Muscle of arm (tissue), 12 donors: Measurements from ENCODE around the gene JAG1. TPM values are rescaled to one million over a fixed set of nuclear protein-coding genes. Genes with fewer than 3 reads are reported as not detected.

Experiments used
- DNase-seq: peaks from one replicate; pipeline ENCODE4 v3.0.0-alpha.2; 2013
- polyA plus RNA-seq, 12 donors: library from polyadenylated mRNA; unstranded; fragments of 120-200 nt; gene quantifications; one replicate each; pipeline ENCODE4 v1.2.1, GENCODE V29; 2013; ENCODE audit not compliant: insufficient read length in 12 of 12

The JAG1 gene
- polyA plus RNA-seq, 12 donors = 26.4 to 72.9 (median 35.1) TPM; not detected in 1

DNA sequence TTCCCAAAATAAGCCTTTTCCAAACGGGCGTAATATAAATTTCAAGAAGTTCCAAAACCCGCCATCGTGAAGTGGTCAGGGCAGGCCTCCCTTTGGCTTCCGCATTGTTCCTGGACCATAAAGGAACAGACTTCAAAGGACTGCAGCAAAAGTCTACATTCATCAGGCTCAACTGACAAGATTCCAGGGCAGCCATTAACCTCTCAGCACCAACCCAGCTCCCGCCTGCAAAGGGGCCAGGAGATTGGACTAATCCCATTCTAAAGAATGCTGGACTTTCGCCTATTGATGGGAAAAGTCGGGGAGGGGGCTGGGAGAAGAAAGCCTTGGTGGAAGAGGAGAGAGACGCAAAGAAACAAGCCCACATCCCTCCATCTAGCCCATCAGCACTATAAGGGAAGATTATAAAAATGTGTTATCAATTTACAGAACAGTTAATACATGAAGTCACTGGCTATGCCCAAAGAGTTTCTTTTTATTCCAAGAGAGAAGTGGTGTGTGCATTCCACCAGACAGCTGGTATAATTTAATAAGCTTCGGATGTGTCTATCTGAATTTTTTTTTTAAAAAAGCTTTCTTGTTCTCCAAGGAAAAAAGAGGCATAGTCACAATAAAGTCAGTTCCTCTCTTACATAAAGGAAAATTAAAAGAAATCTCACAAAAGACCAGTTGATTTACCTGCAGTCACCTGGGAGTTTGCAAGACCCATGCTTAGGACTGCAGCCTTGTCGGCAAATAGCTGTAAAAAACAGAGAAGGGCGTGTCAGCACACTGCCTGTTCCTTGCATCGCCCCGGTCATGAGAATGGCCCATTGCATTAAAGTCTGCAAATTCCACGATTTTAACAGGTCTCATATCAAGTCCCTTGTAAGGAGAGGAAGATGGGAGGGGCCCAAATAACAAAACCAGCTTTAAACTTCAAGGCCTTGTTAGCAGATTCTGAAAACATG lies 17.8 kb downstream of the JAG1 start:
- DNase-seq = no peak

DNA sequence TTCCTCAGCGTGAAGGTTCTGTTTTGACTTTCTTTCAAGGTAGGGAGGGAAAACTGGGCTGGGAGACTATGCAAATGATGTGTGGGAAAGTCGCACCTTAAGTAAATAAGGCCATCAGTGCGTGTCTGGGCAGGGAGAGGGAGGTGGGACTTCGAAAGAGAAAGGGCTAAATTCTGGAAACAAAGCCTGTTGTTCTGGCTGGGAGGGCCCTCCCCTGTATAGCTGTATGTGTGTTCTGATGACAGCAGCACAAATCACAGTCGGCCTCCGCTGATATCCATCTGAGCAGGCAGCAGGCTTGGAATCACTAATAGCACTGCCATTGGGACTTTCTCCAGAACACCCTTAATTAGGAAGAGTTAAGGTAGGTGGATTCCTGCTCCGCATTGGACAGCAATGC lies 19.2 kb downstream of the JAG1 start:
- DNase-seq = no peak

DNA sequence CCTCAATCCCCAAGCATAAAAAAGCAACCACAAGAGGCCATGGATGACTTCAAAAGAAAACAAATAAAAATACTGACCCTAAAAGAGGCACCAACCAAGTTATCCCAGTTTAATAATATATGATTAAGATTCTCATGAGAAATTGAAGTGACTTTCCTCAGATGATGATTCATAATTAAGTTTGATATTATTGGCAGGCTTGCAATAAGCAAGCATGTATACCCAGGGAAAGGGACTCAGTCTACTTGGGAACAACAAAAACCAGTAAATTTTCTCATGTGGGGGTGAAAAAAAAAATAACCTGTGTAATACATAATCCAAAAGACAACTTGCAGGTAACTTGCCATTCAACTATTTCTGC lies 19.6 kb downstream of the JAG1 start:
- DNase-seq = no peak

DNA sequence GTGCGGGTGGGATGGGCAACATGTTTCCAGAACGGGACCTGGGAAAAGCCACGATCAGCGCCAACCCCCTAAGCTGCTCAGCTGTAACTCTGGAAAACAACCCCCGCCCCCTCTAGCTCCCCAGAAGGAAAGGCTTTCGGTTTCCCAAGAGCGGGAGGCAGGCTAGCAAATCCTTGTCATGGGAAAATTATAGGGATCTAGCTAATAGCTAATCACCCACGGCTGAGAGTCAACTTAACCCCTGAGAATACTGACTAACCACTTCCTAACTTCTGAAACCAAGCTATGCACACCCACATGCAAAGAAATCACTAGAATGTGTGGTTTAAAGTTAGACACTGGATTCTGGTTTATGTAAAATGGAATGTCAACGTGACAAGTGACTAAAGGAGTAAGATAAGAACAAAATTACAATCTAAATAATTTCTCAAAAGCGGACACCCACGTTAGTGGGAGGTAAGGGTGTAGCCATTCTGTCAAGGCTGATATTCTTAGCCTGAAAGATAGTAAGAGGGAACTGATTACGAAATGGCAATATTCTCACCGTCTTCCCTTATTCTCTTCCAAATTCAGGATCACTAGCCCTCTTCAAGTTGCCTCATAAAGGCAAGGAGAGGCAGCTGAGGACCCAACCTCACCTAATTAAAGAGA lies 20.1 kb downstream of the JAG1 start:
- DNase-seq = no peak

DNA sequence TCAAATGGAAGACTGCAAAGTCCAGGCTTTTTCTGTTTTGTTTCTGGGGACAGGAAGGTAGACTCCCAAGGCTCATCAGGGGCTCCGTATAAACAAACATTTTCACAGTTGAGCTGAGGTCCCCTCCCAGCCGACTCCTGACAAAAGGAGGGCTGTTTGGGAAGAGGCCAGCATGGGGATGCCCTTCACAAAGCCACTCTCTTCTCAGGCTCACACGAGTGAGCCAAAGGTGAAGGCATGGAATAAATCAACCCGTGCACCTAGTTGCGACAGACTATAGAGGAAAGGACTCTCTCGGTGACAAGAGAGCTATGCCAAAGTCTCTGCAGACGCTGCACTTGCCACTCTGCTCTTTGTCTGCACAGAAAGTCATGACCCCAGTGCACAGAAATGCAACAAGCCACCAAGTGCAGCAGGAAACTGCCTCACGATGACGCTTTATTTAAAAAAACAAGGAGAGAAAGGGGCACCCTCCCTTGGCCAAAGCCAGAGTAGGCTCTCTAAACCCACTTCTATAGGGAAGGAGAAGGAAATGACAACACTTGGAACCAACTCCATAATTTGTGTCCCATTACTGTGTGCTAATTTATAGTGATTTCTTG lies 21.0 kb downstream of the JAG1 start:
- no peak for DNase-seq

DNA sequence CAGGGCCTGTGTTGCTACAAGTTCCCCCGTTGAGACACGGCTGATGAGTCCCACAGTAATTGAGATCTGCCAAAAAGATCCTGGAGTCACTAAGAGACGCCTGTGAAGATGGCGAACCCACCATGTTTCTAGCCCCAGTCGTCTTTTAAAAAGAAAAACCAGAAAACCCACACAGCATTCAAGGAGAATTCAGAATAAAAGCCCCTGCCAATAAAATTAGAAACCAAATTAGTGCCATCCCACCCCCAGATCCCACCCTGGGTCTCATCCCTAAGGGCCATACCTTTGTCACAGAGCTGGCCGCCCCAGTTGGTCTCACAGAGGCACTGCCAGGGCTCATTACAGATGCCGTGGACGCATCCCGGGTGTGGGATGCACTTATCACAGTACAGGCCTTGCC lies 21.6 kb downstream of the JAG1 start:
- DNase-seq = no peak

DNA sequence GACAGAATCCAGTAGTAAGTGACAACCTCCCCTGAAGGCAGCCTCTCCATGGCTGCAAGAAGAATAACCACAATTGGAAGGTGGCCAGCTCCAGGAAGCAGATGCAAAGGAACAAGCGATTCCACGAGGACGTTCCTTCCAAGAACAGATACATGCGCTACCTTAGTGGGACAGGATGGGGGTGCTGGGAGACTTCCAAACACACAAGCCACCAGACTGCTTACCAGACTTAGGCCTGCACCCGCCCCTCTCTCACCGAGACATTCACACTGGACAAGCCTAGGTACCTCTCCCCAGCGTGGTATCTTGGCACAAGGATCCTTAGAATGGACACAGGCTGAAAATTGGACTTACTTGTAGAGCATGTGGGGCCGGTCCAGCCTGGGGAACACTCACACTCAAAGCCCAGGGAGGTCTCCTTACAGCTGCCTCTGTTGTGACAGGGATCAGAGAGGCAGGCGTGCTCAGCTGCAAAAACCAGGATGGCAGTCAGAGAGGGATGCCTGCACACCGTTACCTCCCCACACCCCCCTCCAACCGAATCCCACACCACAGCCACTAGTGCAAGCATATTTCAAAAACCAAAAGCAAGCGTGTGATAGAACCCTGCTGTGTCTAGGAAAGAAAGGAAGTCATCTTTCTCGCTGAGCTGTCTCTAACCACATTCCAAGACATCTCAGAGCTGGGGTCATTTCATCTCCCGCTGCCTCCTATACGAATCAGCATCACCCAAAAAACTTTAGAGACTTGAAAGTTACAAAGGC lies 22.4 kb downstream of the JAG1 start:
- DNase-seq = no peak

DNA sequence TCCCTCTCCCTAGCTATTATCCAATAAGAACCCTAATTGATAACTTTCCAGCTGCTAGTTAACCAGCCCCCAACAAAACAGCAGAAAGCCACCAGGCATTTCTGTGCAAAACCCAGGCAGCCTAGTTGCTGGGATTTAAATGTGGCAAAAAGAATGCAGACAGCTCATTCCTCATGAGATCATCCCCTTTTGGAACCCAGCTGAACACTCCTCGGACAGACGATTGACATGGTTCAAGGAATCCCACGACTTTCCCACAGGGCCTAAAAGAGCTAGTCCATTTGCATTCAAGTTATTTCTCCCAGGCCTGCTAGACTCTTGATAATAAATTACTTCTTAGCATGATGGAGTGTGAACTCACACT lies 24.0 kb downstream of the JAG1 start:
- no peak for DNase-seq

DNA sequence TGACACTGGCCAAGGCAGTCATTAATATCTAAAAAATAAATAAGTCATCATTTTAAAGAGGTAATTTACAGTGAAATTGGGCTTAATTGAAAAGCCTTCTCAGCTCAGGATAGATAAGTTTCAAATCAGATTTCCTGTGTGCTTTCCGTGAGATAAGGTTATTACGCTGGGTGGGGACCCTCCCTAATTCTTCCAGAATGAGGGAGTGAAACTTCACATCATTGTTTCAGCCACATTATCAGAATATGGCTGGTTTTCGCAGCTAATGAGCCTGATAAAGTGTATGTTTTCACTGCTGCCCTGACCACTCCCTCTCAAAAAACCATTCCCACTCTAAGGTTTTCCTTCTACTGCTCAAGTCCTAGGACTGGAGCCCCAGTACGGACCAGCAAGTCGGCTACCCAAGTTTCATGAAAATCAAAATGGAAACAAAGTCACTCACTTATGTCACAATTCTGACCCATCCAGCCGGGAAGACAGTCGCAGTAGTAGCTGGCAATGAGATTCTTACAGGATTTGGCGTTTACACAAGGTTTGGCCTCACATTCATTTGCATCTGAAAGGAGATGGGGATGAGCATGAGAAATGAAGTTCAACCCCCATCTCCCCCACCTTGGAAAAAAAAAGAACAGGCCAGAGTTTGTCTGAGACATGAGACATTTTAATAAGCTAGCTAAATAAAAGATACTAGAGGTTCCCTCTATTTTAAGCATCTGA lies 24.6 kb downstream of the JAG1 start:
- DNase-seq = no peak

DNA sequence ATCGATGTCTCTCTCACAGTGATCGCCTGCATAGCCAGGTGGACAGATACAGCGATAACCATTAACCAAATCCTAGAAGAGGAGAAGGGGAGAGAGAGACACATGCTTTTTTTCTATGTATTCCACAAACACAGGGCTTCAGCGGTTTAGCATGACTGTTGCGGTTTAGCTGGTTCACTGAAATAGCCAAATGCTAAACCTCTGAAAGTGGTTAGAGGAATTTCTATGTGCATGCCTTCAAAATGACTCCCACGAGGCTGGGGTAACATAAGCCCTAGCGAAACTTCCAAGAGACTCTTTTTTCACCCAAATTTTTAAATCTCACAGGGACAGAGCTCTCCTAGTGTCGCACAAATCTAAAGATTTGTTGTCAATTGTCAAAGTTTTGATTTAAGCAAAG lies 25.1 kb downstream of the JAG1 start:
- no peak for DNase-seq

DNA sequence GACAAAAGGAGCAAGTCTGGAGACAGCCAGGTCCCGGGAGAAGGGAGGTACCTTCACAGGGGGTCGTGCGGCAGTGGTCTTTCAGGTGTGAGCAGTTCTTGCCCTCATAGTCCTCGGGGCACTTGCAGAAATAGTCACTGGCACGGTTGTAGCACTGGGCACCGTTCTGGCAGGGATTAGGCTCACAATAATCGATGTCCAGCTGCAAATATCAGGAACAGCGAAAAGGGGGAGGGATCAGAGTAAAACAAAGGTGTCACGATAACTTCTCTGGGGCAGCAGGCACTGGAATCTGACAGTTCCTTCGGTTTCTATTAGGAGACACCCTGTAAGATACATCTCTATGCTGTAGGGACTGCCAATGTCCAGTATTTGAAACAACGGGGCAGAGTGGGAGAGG lies 25.9 kb downstream of the JAG1 start:
- DNase-seq = no peak

DNA sequence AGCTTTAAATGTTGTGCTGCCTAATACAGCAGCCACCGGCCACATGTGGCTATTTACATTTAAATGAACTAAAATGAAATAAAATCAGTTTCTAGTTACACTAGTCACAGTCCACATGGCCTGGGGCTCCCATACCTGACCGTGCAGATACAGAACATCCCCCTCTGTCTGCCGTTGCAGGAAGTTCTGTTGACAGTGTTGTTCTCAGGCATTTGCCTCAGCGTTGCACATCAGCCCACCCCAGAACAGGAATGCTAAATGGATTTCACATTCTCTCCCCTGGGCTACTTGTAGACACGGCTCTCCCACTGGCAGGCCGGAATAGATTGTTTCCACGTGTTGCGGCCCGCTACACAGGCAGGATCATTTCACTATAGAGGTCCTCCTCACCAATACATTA lies 26.3 kb downstream of the JAG1 start:
- no peak for DNase-seq

DNA sequence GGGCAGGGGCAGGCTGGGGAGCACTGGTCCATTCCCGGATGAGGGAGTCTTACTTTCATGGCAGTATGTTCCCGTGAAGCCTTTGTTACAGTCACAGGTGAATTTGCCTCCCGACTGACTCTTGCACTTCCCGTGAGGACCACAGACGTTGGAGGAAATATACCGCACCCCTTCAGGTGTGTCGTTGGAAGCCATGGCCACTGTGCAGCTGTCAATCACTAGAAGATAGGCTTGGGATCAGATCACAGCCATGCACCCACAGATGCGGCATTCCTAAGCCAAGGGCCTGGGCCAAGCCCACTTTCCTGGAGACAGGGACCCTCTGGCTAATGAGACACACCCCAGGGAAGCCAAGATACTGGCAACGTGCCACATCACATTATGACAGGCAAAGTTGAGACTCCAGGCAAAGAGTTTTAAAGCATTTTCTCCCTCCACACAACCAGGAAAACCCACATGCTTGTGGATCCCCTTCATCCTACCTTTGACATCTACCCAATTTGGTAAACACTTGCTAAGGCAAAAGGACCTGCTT lies 26.8 kb downstream of the JAG1 start:
- DNase-seq = no peak

DNA sequence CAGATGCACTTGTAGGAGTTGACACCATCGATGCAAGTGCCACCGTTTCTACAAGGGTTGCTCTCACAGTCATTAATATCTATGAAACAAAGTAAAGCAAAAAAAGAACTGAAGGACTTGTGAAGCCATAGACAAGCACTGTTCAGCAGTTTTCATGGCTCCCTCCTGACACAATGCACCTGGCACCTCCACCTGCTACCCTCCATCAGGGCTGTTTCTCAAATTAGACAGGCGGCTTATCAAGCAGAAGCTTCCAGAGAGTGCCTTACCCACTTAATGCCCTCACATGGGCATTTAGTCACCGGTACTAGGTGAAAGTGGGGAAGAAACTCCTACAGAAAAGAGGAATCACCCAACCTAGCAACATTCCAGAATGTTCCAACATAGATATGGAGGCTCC lies 27.8 kb downstream of the JAG1 start:
- no peak for DNase-seq

DNA sequence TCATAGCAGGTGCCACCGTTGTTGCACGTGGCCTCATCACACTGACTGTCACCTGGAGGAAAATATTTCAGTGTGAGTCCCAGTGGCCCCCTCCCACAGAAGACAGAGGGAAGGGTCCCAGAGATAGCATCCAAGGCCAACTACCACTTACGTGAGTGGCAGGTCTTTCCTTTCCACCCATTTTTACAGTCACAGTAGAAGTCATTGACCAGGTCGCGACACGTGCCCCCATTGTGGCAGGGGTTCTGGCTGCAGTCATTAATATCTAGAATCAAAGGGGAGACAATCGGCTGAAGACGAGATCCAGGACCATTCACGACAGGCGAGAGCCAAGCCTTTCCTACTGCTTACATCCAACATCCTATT lies 28.6 kb downstream of the JAG1 start:
- DNase-seq = no peak

DNA sequence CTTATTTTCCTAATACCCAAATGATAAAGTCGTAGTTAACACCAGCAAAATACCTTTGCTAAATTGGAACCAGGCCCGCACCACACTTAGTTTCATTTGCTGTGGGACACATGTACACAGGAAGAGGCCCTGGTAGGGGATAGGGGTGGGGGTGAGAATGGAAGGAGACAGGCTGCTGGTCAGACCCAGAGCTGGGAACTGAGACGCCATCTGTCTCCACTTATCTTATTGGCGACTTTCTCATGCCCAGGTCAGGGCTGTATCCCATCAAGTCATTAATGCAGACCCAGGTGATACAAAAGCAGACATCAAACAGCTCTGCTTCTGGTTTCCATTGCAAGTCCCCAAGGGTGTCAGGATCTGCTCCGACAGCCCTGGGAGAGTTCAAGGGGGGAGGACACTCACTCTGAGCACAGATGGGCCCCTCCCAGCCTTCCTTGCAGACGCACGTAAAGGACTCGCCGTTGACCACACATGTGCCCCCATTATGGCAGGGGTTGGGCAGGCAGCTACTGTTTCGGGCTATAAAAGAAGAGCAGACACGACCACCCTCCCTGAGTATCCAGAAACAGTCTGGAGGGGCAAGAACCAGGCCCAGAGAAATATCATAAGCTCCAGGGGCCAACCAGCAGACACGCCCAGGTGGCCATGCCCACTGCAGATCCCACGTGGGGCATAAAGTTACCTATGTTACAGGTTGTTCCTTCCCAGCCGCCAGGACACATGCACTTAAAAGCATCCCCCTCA lies 29.2 kb downstream of the JAG1 start:
- DNase-seq = no peak

DNA sequence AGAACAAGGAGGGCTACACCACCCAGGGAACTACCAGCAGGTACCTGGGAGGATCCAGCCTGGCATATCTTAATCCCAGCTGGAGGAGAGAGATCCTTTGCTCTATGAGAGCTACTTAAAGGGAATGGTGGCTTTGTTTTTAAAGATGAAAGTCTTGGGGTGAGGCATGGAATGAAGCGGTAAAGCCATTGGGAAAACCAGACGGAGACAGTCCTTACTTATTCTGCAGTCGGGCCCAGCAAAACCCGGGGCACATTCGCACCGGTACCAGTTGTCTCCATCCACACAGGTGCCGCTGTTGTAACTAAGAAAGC lies 30.3 kb downstream of the JAG1 start:
- no peak for DNase-seq

DNA sequence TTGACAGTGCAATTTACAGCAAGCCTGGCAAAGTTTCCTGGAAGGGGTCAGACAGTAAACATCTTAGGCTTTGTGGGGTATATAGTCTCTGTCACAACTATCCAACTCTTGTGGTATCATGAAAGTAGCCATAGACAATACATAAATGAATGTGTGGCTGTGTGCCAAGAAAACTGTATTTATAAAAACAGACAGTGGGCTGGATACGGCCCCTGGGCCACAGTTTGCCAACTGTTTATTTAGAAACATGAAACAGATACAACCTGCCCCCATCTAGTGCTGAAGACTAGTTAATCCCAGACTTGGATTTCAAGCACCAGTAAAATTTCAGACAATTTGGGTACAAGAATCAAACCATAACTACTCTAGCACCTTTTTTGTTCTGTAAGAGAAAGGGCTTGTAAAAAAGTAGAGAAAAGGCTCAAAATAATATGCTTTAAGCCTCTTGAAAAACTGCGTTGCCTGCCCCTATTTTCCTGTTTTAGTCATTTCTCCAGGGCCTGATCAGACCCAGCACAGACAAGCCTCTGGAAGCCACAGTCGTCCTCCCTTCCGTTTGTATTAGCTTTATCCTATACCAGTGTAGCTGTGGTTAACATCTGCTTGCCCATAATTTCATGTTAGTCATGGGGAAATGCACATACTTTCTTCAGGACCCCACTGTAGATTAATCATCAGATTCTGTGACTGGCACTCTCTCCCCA lies 30.8 kb downstream of the JAG1 start:
- no peak for DNase-seq

DNA sequence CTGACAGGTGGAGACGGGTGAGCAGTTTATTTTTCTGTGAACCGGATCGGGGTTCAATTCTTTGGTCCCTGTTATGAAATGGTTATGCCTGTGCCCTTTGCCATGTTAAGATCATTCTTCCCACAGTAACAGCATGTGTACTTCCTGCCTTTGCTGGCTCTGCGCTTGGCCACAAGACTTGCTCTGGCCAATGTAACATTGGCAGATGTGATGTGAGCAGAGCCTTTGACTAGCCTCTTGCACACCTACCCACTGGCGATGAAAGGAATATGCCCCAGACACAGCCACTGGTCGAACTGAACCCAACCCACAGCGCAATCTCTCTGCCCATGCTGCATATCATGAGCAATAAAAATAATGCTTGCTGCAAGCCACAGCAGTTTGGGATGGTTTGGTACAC lies 31.9 kb downstream of the JAG1 start:
- DNase-seq = no peak

DNA sequence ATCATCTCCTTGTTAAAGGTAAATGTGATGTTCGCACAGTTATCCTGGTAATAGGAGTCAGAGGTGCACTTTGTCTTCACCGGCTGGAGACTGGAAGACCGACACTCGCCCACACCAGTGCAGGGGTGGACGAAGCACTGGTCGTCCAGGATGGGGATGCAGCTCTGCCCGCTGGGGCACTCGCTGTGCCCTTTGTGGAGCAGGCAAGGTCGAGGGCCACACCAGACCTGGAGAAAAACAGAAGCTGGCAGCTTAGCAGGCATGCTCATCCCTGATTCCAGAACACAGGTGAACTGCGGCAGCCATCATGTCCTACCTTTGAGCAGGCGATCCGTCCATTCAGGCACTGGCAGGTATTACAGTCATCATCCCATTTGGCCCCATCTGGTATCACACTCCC lies 32.3 kb downstream of the JAG1 start:
- no peak for DNase-seq
